GM12892 (cell line): ENCODE data around the gene HSPA14.

Source experiments
- POLR2A ChIP-seq: IDR thresholded peaks from 2 replicates; pipeline ENCODE4 v1.6.1; 2011; ENCODE audit warnings: low read depth, low read length, control low read depth
- POLR2AphosphoS5 ChIP-seq: IDR thresholded peaks from 2 replicates; pipeline ENCODE4 v1.6.1; 2011; ENCODE audit warnings: low read depth, low read length, control low read depth
- TAF1 ChIP-seq: IDR thresholded peaks from 2 replicates; pipeline ENCODE4 v1.6.1; 2011; ENCODE audit warnings: low read depth, mild to moderate bottlenecking, control low read depth, low read length, borderline replicate concordance

DNA sequence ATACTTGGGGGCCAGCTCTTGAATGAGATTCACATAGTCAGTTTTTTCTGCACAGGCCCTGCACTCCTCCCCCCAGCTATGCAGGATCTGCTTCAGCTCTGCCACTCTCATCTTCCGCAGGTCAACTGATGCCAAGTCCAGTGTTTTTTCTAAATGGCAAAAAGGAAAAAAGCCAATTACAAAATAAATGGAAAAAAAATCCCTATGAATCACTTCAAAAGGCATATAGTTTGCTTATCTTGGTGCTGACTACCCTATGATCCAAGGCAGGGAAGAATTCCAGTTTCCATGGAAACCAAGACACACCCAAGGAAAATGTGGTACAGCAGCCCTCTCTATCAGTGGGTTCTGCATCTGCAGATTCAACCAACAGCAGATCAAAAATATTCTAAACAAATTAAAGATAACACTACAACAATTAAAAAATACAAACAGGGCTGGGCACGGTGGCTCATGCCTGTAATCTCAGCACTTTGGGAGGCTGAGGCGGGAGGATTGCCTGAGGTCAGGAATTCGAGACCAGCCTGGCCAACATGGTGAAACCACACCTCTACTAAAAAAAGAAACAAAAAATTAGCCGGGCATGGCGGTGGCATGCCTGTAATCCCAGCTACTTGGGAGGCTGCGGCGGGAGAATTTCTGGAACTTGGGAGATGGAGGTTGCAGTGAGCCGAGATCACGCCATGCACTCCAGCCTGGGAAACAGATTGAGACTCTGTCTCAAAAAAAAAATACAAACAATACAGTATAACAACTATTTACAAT lies 17.9 kb upstream of the HSPA14 start:
- TF ChIP-seq POLR2A (no peak), POLR2AphosphoS5 (no peak), TAF1 (no peak)
